Panc1 (cell line): ENCODE results near the gene KCNN3.

Source experiments
- POLR2AphosphoS5 ChIP-seq: IDR thresholded peaks from 2 replicates; pipeline ENCODE4 v1.6.1; 2012; ENCODE audit warnings: mild to moderate bottlenecking, low read depth, low read length, moderate library complexity
- TCF7L2 ChIP-seq: IDR thresholded peaks from 2 replicates; pipeline ENCODE4 v1.6.1; 2011; ENCODE audit warnings: mild to moderate bottlenecking, low read depth, low read length, inconsistent platforms
- TF ChIP-seq, protein P1 (sequence below): fragments of 450-650 bp; IDR thresholded peaks from 2 replicates; pipeline ENCODE4 v1.5.1; 2017; ENCODE audit warnings: mild to moderate bottlenecking

DNA sequence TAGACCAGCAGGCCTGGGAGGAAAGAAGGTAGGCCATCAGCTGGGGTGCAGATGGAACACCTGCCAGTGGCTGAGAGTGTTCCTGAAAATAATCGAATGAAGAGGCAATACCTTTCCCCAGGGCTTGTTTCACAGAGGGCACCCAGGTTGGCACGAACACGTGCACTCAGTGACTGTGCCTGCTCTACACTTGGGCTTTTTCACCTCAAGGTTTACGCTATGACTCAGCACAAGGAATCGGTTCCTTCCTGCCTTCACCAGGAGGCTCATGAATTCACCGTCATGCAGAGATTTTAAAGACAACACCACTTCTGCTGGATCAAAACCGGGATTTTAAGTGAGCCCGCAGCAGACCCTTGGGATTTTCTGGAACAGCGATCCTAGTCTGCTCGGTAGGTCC, 143.6 kb downstream of the KCNN3 start:
- TF ChIP-seq POLR2AphosphoS5 (no peak), TCF7L2 (no peak)
- TF ChIP-seq, protein P1, sequence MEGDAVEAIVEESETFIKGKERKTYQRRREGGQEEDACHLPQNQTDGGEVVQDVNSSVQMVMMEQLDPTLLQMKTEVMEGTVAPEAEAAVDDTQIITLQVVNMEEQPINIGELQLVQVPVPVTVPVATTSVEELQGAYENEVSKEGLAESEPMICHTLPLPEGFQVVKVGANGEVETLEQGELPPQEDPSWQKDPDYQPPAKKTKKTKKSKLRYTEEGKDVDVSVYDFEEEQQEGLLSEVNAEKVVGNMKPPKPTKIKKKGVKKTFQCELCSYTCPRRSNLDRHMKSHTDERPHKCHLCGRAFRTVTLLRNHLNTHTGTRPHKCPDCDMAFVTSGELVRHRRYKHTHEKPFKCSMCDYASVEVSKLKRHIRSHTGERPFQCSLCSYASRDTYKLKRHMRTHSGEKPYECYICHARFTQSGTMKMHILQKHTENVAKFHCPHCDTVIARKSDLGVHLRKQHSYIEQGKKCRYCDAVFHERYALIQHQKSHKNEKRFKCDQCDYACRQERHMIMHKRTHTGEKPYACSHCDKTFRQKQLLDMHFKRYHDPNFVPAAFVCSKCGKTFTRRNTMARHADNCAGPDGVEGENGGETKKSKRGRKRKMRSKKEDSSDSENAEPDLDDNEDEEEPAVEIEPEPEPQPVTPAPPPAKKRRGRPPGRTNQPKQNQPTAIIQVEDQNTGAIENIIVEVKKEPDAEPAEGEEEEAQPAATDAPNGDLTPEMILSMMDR: no peak
